GM12873 (cell line): ENCODE data around the gene PIK3C2G.

Source experiments
- CTCF ChIP-seq: IDR thresholded peaks from 2 replicates; pipeline ENCODE4 v1.5.1; 2012; ENCODE audit warnings: low read depth, mild to moderate bottlenecking, moderate library complexity, low read length, control low read depth; ENCODE audit not compliant: insufficient read depth; ENCODE audit errors: missing control alignments

The PIK3C2G gene

GRCh38 chr12:18296201-18296908 lies 35.0 kb downstream of the PIK3C2G start:
- TF ChIP-seq CTCF: no peak

GRCh38 chr12:18296909-18297280 lies 35.6 kb downstream of the PIK3C2G start:
- TF ChIP-seq CTCF: no peak

- TF ChIP-seq CTCF: no peak
These were observed 36.6 kb downstream of the PIK3C2G start for GRCh38 chr12:18297902-18298301.

- TF ChIP-seq CTCF: no peak
These were observed 41.6 kb downstream of the PIK3C2G start for GRCh38 chr12:18302809-18303430.

GRCh38 chr12:18304609-18305008 lies 43.3 kb downstream of the PIK3C2G start:
- no peak for TF ChIP-seq CTCF

- TF ChIP-seq CTCF: no peak
These were observed 45.0 kb downstream of the PIK3C2G start for GRCh38 chr12:18306311-18306710.

- no peak for TF ChIP-seq CTCF
These were observed 52.0 kb downstream of the PIK3C2G start for GRCh38 chr12:18313306-18313705.
